Smooth muscle cell (in vitro differentiated cells): ENCODE results near the gene AP4M1. TPM values are rescaled to one million over a fixed set of nuclear protein-coding genes. Genes with fewer than 3 reads are reported as not detected.
A peak's percentile ranks its signal among the peaks of the same experiment; 100 is the strongest.

Experiments used
- DNase-seq: peaks from one replicate; lab custom pipeline; 2025; ENCODE audit not compliant: unreplicated experiment; lab: John Stamatoyannopoulos, UW
- H2AFZ ChIP-seq: fragments of 200-600 bp; sonication (generic); 2 replicates; pipeline ENCODE4 v1.6.0; 2016; ENCODE audit warnings: antibody characterized with exemption, low read depth, mild to moderate bottlenecking
- H3F3A ChIP-seq: fragments of 200-600 bp; sonication (generic); 2 replicates; pipeline ENCODE4 v1.6.0; 2017; ENCODE audit warnings: antibody characterized with exemption, low read depth
- H3K27ac ChIP-seq: fragments of 200-600 bp; sonication (generic); 2 replicates; pipeline ENCODE4 v1.5.1; 2016; ENCODE audit warnings: low read depth, mild to moderate bottlenecking
- H3K27me3 ChIP-seq: fragments of 200-600 bp; sonication (generic); 2 replicates; pipeline ENCODE4 v1.6.1; 2016; ENCODE audit warnings: low read depth, mild to moderate bottlenecking
- H3K36me3 ChIP-seq: fragments of 200-600 bp; sonication (generic); 2 replicates; pipeline ENCODE4 v1.5.1; 2016; ENCODE audit warnings: low read depth
- H3K4me1 ChIP-seq: fragments of 200-600 bp; sonication (generic); 2 replicates; pipeline ENCODE4 v1.5.1; 2016; ENCODE audit warnings: low read depth
- H3K4me2 ChIP-seq: fragments of 200-600 bp; sonication (generic); 2 replicates; pipeline ENCODE4 v1.6.0; 2016; ENCODE audit warnings: mild to moderate bottlenecking
- H3K4me3 ChIP-seq: fragments of 200-600 bp; sonication (generic); 2 replicates; pipeline ENCODE4 v1.5.1; 2016; ENCODE audit warnings: mild to moderate bottlenecking
- H3K79me2 ChIP-seq: fragments of 200-600 bp; sonication (generic); 2 replicates; pipeline ENCODE4 v1.6.0; 2016; ENCODE audit warnings: low read depth, mild to moderate bottlenecking
- H3K9ac ChIP-seq: fragments of 200-600 bp; sonication (generic); 2 replicates; pipeline ENCODE4 v1.6.0; 2016; ENCODE audit warnings: low read depth
- H3K9me3 ChIP-seq: fragments of 200-600 bp; sonication (generic); replicated peaks from 2 replicates; pipeline ENCODE4 v1.5.1; 2016; ENCODE audit warnings: low read depth
- H4K20me1 ChIP-seq: fragments of 200-600 bp; sonication (generic); 2 replicates; pipeline ENCODE4 v1.6.0; 2016; ENCODE audit warnings: low read depth
- WGBS: methylation state at CpG from one replicate; pipeline ENCODE4 v1.1.7; 2016; ENCODE audit warnings: low lambda C conversion rate; 5-methylcytosine and 5-hydroxymethylcytosine counted together
- polyA plus RNA-seq: library from polyadenylated mRNA; unstranded; fragments of >200 nt; fragmentation: Nextera tagmentation; extraction: Ambion mirVana; gene quantifications from 2 replicates; pipeline ENCODE4 v1.2.1, GENCODE V29; 2016
- total RNA-seq: library from RNA; depleted of rRNA; stranded (reverse); fragments of >200 nt; gene quantifications from 2 replicates; pipeline ENCODE4 v1.2.3, GENCODE V29; 2014
- TF ChIP-seq, protein P1 (sequence below): fragments of 200-600 bp; sonication (generic); IDR thresholded peaks from 2 replicates; pipeline ENCODE4 v1.5.1; 2017; ENCODE audit warnings: borderline replicate concordance, mild to moderate bottlenecking, antibody characterized with exemption; ENCODE audit not compliant: insufficient read depth, poor library complexity, severe bottlenecking

The AP4M1 gene
- total and polyA plus RNA-seq, 2 experiments from 2014 or later, result 16.9 to 18.0 TPM

DNA sequence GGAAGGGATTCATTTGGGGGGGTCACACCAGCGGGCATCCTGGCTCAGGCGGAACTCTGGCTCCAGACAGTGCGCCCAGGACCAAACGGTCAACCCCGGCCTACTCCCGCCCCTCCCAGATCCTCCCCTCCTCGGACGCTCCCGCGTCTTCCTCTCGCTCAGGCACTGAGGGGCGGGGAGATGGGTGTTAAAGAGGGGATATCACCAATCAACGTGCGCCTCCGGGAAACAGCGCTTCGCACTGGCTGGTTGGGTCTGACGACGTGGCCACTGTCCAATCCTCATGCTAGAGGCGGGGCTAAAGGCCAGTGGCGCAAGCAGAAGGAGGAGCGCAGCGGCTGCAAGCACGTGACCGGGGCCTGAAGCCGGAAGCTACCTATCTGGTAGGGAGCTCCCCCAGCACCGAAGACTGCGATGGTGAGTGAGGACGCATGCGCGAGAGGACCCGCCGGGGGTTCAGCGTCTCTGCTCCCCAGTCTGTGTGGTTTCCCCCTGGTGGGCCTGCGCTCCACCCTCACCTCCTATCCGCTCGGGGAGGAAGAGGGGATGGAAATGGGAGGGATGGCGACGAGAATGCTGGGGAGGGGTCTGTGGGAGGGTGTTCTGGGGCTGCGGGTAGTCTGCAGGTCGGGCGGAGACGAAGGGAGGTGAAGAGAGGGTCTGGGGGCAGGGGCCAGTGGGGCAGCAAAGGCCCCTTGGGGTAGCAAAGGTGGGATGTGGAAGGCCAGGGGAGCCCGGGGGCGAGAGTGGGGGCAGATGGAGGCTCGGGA, 47.3 kb downstream of the AP4M1 start, which contains the start of gene LAMTOR4:
LAMTOR4 (plus strand) TSS at position 360 of the 770 bp plus-strand sequence; CDS start at position 415, 55 bp downstream.
- H3K4me1 ChIP-seq, result peaks cover 7% of the 10 kb centered on the region
- TF ChIP-seq, protein P1, sequence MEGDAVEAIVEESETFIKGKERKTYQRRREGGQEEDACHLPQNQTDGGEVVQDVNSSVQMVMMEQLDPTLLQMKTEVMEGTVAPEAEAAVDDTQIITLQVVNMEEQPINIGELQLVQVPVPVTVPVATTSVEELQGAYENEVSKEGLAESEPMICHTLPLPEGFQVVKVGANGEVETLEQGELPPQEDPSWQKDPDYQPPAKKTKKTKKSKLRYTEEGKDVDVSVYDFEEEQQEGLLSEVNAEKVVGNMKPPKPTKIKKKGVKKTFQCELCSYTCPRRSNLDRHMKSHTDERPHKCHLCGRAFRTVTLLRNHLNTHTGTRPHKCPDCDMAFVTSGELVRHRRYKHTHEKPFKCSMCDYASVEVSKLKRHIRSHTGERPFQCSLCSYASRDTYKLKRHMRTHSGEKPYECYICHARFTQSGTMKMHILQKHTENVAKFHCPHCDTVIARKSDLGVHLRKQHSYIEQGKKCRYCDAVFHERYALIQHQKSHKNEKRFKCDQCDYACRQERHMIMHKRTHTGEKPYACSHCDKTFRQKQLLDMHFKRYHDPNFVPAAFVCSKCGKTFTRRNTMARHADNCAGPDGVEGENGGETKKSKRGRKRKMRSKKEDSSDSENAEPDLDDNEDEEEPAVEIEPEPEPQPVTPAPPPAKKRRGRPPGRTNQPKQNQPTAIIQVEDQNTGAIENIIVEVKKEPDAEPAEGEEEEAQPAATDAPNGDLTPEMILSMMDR, result no peak
- peak within 1 kb of the TSS; percentile 91 for H3K4me2 ChIP-seq
- H3K79me2 ChIP-seq, result peaks cover 16% of the 10 kb centered on the region
- peak within 1 kb of the TSS; percentile 77 for H3K9ac ChIP-seq
- H3K27ac ChIP-seq, result peak within 1 kb of the TSS; percentile 9
- H3K4me3 ChIP-seq, result peak within 1 kb of the TSS; percentile 89
- H4K20me1 ChIP-seq, result no peaks in the 10 kb centered on the region
- peak; percentile 80 for DNase-seq
- H3K9me3 ChIP-seq, result no peaks in the 10 kb centered on the region
- no peaks in the 10 kb centered on the region for H3K36me3 ChIP-seq
- H3F3A ChIP-seq, result no peaks in the 10 kb centered on the region
- H2AFZ ChIP-seq, result peak within 1 kb of the TSS; percentile 91
- WGBS, result 2% methylated on average over 40 of the region's 46 CpGs
- H3K27me3 ChIP-seq, result no peaks in the 10 kb centered on the region

DNA sequence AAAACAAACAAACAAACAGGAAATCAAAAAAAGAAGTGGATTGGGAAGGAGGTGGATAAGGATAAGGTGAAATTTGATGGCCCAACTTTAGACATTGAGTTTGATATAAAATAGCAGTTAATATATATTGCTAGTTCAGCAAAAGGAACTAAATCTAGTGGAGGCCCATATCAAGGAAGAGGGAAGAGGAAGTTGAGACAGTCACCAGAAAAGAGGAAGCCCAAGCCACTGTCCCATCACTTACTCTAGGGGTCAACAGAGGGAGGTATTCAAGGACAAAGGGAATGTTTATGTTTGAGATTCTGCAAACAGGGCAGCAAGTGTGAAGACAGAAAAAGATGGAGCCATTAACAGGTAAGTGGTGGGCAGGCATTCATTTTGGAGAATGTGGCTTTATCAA, 51.0 kb downstream of the AP4M1 start:
- Histone ChIP-seq H3K4me3 (no peak overlapping the region), H2AFZ (no peak overlapping the region), H3K27me3 (no peaks in the 10 kb centered on the region), H3K27ac (no peak overlapping the region), H3K9ac (no peak overlapping the region), H4K20me1 (peaks cover 23% of the 10 kb centered on the region), H3K4me1 (peaks cover 10% of the 10 kb centered on the region), H3K9me3 (no peaks in the 10 kb centered on the region), H3K36me3 (no peaks in the 10 kb centered on the region), H3K79me2 (peaks cover 16% of the 10 kb centered on the region), H3K4me2 (no peak overlapping the region), H3F3A (peaks cover 3% of the 10 kb centered on the region)
- no peak for DNase-seq
- TF ChIP-seq, protein P1, result no peak

DNA sequence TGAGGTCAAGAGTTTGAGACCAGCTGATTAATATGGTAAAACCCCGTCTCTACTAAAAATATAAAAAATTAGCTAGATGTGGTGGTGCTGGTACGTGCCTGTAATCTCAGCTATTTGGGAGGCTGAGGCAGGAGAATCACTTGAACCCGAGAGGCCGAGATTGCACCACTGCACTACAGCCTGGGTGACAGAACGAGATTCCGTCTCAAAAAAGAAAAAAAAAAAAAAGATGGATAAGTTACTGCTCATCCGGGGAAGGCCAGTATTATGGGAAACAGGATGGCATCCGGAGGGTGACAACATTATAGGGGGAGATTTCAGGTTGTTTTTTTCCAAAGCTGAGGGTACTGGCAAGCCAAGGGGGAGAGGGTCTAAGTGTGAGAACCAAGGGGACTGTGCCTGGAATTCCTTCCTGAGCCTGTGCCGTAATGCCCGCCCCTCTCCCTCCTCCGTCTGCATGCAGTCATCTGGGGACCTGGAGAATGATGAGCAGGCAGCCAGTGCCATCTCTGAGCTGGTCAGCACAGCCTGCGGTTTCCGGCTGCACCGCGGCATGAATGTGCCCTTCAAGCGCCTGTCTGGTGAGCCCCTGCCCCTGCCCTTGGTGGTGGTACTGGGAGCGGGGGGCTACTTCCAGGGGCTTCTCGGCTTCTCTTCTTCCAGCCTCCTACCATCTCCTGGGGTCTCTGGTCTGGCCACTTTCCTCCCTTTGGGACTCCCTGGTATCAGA, 51.7 kb downstream of the AP4M1 start:
- 97% methylated on average over 18 of the region's 18 CpGs for WGBS
- H3K4me3 ChIP-seq, result no peak overlapping the region
- H2AFZ ChIP-seq, result no peak overlapping the region
- peaks cover 7% of the 10 kb centered on the region for H3F3A ChIP-seq
- no peak overlapping the region for H3K27ac ChIP-seq
- H3K79me2 ChIP-seq, result peaks cover 16% of the 10 kb centered on the region
- H3K4me2 ChIP-seq, result no peak overlapping the region
- no peaks in the 10 kb centered on the region for H3K27me3 ChIP-seq
- TF ChIP-seq, protein P1, result no peak
- no peak overlapping the region for H3K9ac ChIP-seq
- H3K4me1 ChIP-seq, result peaks cover 16% of the 10 kb centered on the region
- peaks cover 27% of the 10 kb centered on the region for H4K20me1 ChIP-seq
- no peaks in the 10 kb centered on the region for H3K9me3 ChIP-seq
- no peaks in the 10 kb centered on the region for H3K36me3 ChIP-seq
- DNase-seq, result no peak
